KMS-11 (cell line): ENCODE data around the gene RALGAPA1.
"Not testable (repeated sequence)": the region's sequence is repeated elsewhere in the genome, so short reads cannot be mapped to it uniquely, and the experiment has no call there.

Experiments used
- H2AFZ ChIP-seq: fragments of 200-600 bp; sonication (generic); 2 replicates; pipeline ENCODE4 v1.6.1; 2016; ENCODE audit warnings: antibody characterized with exemption, mixed run types, low read depth
- H3K27ac ChIP-seq: fragments of 200-600 bp; sonication (generic); 2 replicates; pipeline ENCODE4 v1.6.1; 2016; ENCODE audit warnings: mild to moderate bottlenecking, mixed run types
- H3K27me3 ChIP-seq: fragments of 200-600 bp; sonication (generic); 2 replicates; pipeline ENCODE4 v1.6.1; 2017; ENCODE audit warnings: mild to moderate bottlenecking, low read depth, mixed run types, moderate library complexity; ENCODE audit not compliant: insufficient read depth
- H3K36me3 ChIP-seq: fragments of 200-600 bp; sonication (generic); 2 replicates; pipeline ENCODE4 v1.6.1; 2017; ENCODE audit warnings: mild to moderate bottlenecking, mixed run types; ENCODE audit not compliant: insufficient read depth
- H3K4me1 ChIP-seq: fragments of 200-600 bp; sonication (generic); 2 replicates; pipeline ENCODE4 v1.6.1; 2016; ENCODE audit warnings: mild to moderate bottlenecking, low read depth, mixed run types; ENCODE audit not compliant: poor library complexity, severe bottlenecking
- H3K4me2 ChIP-seq: fragments of 200-600 bp; sonication (generic); 2 replicates; pipeline ENCODE4 v1.7.0; 2016; ENCODE audit warnings: mild to moderate bottlenecking, mixed run types
- H3K4me3 ChIP-seq: fragments of 200-600 bp; sonication (generic); IDR thresholded peaks from 2 replicates; pipeline ENCODE4 v1.6.1; 2017; ENCODE audit warnings: low read depth, low read length, mixed read lengths; ENCODE audit not compliant: insufficient read depth
- H3K79me2 ChIP-seq: fragments of 200-600 bp; sonication (generic); 2 replicates; pipeline ENCODE4 v1.6.1; 2016; ENCODE audit warnings: low read depth, mixed run types; ENCODE audit not compliant: insufficient read depth
- H3K9ac ChIP-seq: fragments of 200-600 bp; sonication (generic); 2 replicates; pipeline ENCODE4 v1.6.1; 2016; ENCODE audit warnings: mild to moderate bottlenecking, mixed run types
- H4K20me1 ChIP-seq: fragments of 200-600 bp; sonication (generic); 2 replicates; pipeline ENCODE4 v1.6.1; 2016; ENCODE audit warnings: mild to moderate bottlenecking, mixed run types; ENCODE audit not compliant: insufficient read depth
- CTCF ChIP-seq: fragments of 200-600 bp; sonication (generic); conservative IDR thresholded peaks from 2 replicates; pipeline ENCODE4 v1.6.1; 2017; ENCODE audit warnings: low read depth, mild to moderate bottlenecking, antibody characterized with exemption, low read length, moderate library complexity, mixed read lengths

Gene RALGAPA1

GRCh38 chr14:35853225-35853624 is 44.1 kb upstream of the RALGAPA1 start:
- Histone ChIP-seq H3K27ac (no peak overlapping the region), H4K20me1 (no peaks in the 10 kb centered on the region), H3K79me2 (no peaks in the 10 kb centered on the region), H3K4me1 (peaks cover 41% of the 10 kb centered on the region), H3K4me3 (no peak overlapping the region), H3K4me2 (no peak overlapping the region), H2AFZ (no peak overlapping the region), H3K9ac (no peak overlapping the region), H3K27me3 (no peaks in the 10 kb centered on the region), H3K36me3 (no peaks in the 10 kb centered on the region)
- no peak for TF ChIP-seq CTCF

- Histone ChIP-seq H3K4me2 (no peak overlapping the region), H3K36me3 (no peaks in the 10 kb centered on the region), H4K20me1 (no peaks in the 10 kb centered on the region), H3K79me2 (no peaks in the 10 kb centered on the region), H3K27ac (no peak overlapping the region), H3K4me3 (no peak overlapping the region), H3K9ac (no peak overlapping the region), H2AFZ (no peak overlapping the region), H3K4me1 (peaks cover 42% of the 10 kb centered on the region), H3K27me3 (no peaks in the 10 kb centered on the region)
- no peak for TF ChIP-seq CTCF
These were observed 42.7 kb upstream of the RALGAPA1 start for GRCh38 chr14:35851823-35852222.

GRCh38 chr14:35849122-35849521 is 40.0 kb upstream of the RALGAPA1 start:
- H3K27me3 ChIP-seq = no peaks in the 10 kb centered on the region
- H3K4me1 ChIP-seq = peaks cover 39% of the 10 kb centered on the region
- no peak overlapping the region for H3K4me2 ChIP-seq
- no peaks in the 10 kb centered on the region for H4K20me1 ChIP-seq
- H3K4me3 ChIP-seq = no peak overlapping the region
- no peak overlapping the region for H3K27ac ChIP-seq
- no peaks in the 10 kb centered on the region for H3K79me2 ChIP-seq
- no peak overlapping the region for H3K9ac ChIP-seq
- H3K36me3 ChIP-seq = peaks cover 4% of the 10 kb centered on the region; the same call in 1 of the 2 replicates
- H2AFZ ChIP-seq = no peak overlapping the region
- no peak for TF ChIP-seq CTCF

- Histone ChIP-seq H4K20me1 (no peaks in the 10 kb centered on the region), H3K27me3 (no peaks in the 10 kb centered on the region), H3K36me3 (peaks cover 4% of the 10 kb centered on the region; the same call in 1 of the 2 replicates), H2AFZ (no peak overlapping the region), H3K27ac (no peak overlapping the region), H3K9ac (no peak overlapping the region), H3K79me2 (no peaks in the 10 kb centered on the region), H3K4me3 (no peak overlapping the region), H3K4me2 (no peak overlapping the region), H3K4me1 (peaks cover 28% of the 10 kb centered on the region)
- no peak for TF ChIP-seq CTCF
These were observed 38.5 kb upstream of the RALGAPA1 start for GRCh38 chr14:35847636-35848035.

GRCh38 chr14:35844494-35844893 is 35.4 kb upstream of the RALGAPA1 start:
- no peak overlapping the region for H2AFZ ChIP-seq
- no peaks in the 10 kb centered on the region for H4K20me1 ChIP-seq
- H3K79me2 ChIP-seq = no peaks in the 10 kb centered on the region
- TF ChIP-seq CTCF = no peak
- no peak overlapping the region for H3K9ac ChIP-seq
- no peak overlapping the region for H3K27ac ChIP-seq
- H3K27me3 ChIP-seq = no peaks in the 10 kb centered on the region
- H3K4me1 ChIP-seq = peaks cover 28% of the 10 kb centered on the region
- no peak overlapping the region for H3K4me3 ChIP-seq
- H3K4me2 ChIP-seq = no peak overlapping the region
- H3K36me3 ChIP-seq = peaks cover 4% of the 10 kb centered on the region; the same call in 1 of the 2 replicates

DNA sequence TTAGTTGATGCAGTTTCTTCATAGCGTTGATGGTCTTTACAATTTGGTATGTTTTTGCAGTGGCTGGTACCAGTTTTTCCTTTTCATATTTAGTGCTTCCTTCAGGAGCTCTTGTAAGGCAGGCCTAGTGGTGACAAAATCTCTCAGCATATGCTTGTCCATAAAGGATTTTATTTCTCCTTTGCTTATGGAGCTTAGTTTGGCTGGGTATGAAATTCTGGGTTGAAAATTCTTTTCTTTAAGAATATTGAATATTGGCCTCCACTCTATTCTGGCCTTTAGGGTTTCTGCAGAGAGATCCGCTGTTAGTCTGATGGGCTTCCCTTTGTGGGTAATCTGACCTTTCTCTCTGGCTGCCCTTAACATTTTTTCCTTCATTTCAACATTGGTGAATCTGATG is 33.1 kb upstream of the RALGAPA1 start:
- H3K79me2 ChIP-seq, H3K4me2 ChIP-seq, H3K27me3 ChIP-seq, H3K27ac ChIP-seq, H3K36me3 ChIP-seq, H3K9ac ChIP-seq, H2AFZ ChIP-seq, H3K4me3 ChIP-seq, H4K20me1 ChIP-seq: not testable (repeated sequence)
- H3K4me1 ChIP-seq = peaks cover 20% of the 10 kb centered on the region

DNA sequence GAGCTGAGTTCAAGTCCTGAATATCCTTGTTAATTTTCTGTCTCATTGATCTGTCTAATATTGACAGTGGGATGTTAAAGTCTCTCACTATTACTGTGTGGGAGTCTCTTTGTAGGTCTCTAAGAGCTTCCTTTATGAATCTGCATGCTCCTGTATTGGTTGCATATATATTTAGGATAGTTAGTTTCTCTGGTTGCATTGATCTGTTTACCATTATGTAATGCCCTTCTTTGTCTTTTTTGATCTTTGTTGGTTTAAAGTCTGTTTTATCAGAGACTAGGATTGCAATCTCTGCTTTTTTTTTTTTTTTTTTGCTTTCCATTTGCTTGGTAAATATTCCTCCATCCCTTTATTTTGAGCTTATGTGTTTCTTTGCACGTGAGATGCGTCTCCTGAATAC is 32.6 kb upstream of the RALGAPA1 start:
- H3K36me3 ChIP-seq, H3K27me3 ChIP-seq, H3K79me2 ChIP-seq, H2AFZ ChIP-seq, H3K27ac ChIP-seq, H3K4me3 ChIP-seq, H3K4me2 ChIP-seq, H4K20me1 ChIP-seq, H3K9ac ChIP-seq: not testable (repeated sequence)
- H3K4me1 ChIP-seq = peaks cover 14% of the 10 kb centered on the region
